NCI-H128 (cell line): ENCODE results near the gene LRRC4.

Source experiments
- DNase-seq: peaks from one replicate; lab custom pipeline; 2025; ENCODE audit not compliant: unreplicated experiment; lab: John Stamatoyannopoulos, UW

The LRRC4 gene, protein sequence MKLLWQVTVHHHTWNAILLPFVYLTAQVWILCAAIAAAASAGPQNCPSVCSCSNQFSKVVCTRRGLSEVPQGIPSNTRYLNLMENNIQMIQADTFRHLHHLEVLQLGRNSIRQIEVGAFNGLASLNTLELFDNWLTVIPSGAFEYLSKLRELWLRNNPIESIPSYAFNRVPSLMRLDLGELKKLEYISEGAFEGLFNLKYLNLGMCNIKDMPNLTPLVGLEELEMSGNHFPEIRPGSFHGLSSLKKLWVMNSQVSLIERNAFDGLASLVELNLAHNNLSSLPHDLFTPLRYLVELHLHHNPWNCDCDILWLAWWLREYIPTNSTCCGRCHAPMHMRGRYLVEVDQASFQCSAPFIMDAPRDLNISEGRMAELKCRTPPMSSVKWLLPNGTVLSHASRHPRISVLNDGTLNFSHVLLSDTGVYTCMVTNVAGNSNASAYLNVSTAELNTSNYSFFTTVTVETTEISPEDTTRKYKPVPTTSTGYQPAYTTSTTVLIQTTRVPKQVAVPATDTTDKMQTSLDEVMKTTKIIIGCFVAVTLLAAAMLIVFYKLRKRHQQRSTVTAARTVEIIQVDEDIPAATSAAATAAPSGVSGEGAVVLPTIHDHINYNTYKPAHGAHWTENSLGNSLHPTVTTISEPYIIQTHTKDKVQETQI

DNA sequence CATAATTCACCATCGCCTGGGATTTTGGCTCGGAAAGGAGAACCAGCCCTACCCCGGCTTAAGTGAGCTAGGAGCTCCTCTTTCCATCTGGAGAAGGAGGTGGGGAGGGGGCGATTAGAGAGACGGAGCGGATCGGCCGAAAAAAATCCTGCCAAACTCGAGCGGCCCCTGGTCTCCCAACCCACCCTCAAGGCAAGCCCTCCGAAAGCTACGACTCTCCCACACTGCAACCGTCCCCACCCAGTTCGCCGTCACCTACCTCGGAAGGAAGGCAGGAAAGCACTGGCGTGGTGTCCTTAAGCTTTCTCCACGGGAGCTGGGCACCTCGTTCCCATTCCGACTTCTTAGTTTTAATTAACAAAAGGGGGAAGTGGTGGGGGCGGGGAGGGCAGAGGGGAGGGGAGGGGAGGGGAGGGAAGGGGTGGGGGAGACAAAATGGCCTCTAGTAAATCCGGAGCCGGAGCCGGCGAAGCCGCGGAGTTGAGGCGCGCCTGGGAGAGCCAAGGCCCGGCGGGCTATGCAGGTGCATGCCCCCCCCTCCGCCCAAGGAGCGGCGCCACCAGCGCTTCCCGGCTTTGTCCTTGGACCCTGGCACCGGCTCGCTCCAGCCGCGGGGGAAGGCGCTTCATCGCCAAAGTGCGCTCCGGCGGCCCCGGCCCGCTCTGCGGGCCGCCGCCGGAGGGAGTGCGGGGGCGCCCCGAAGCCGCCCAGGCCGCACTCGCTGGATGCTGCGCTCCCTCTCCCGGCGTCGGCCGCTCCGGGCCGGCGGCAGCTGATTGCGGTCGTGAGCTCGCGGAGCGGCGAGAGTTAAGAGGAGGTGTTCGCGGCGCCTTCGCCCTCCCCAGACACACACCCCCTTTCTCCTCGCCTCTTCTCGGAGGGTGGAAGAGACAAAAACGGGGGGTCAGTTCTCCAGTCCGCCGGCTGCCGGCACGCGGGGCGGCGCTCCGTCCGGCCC is at the start of gene LRRC4:
TSS of gene LRRC4 (minus strand) at position 784 of the 958 bp plus-strand sequence. CDS start 797 bp downstream, outside the sequence.
- no peak for DNase-seq

DNA sequence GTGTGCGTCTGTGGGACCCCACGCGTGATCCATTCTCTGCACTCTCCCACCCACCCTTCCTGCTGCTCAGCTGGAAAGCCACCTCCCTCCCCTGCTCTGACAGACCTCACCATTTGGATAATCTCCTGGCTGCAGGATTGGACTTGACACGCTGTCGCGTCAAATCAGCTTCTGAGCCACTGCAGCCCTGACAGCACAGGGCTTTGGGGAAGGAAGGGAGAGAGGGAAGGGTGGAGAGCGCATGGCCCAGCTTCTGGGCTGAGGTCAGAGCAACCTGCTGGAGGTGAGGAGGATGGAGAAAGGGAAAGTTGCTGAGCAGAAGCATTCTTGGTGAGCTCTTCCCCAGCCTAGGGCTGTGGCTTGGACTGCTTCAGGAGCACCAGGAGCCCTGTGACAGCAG is 48.9 kb upstream of the LRRC4 start:
- DNase-seq, result no peak

DNA sequence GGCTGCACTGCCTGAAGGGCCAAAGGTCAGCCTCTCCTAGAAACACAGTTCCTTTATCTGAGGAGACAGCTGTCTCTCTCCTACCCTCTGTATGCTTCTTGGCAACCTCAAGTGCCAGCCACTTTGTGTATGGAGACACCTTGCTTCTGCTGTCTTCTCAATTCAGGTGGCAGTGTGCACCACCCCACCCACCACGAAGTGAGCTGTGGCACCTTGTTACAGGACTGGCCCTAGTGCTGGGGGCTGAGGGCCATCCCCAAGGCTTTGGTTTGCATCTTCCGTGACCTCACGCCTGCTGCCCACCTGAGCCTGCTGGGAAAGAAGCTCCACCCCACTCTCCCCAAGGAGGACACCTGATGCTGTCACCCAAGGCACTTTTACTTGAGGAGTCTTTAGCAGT is 47.1 kb upstream of the LRRC4 start:
- DNase-seq, result no peak

DNA sequence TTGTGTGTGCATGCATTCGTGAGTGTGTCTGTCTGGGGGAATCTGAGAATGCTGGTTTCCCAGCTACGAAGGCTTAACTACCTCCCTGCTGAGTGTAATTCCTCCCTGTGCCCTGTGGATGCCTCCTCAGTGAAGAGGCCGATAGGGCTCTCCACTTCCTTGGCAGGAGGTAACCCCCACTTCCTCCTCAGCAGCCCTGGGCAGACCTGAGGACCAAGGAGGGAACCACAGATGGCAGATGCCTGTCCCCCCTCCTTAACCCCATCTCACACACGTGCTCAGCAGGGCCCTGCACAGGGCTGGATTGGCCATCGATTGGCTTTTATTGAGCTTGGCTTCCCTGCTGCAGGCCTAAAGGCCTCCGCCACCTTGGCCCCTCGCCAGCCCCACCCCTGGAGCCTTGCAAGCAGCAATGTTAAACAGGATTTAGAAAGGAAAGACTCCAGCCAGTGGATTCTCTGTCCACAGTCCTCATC is 45.6 kb upstream of the LRRC4 start:
- DNase-seq, result no peak

DNA sequence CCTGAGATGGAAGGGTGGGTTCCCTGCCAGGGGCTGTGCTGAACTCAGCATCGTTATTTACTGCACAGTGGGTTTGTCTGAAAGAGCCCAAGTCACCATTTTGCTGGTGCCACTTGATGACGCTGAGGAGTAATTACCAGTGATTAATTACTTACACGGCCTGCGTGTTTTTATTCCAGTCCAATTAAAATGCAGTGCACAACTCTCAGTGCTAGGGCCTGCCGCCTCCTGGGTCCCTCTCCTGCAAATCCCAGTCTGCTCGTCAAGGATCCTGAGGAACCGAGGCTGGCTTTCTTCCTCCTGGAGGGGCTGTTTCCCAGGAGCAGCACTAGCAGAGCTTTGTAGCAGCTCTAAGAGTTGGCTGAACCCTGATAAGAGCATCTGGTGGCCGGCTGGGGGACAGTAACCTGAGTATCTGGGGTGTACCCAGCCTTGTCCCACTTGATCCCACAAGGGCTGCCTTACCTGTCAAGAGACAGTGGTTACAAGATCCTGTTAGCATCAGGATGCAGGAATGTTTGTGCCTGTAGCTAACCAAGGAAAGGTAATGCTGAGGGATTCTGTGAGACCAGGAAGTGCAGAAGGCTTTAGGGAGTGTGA is 45.1 kb upstream of the LRRC4 start:
- DNase-seq, result no peak

DNA sequence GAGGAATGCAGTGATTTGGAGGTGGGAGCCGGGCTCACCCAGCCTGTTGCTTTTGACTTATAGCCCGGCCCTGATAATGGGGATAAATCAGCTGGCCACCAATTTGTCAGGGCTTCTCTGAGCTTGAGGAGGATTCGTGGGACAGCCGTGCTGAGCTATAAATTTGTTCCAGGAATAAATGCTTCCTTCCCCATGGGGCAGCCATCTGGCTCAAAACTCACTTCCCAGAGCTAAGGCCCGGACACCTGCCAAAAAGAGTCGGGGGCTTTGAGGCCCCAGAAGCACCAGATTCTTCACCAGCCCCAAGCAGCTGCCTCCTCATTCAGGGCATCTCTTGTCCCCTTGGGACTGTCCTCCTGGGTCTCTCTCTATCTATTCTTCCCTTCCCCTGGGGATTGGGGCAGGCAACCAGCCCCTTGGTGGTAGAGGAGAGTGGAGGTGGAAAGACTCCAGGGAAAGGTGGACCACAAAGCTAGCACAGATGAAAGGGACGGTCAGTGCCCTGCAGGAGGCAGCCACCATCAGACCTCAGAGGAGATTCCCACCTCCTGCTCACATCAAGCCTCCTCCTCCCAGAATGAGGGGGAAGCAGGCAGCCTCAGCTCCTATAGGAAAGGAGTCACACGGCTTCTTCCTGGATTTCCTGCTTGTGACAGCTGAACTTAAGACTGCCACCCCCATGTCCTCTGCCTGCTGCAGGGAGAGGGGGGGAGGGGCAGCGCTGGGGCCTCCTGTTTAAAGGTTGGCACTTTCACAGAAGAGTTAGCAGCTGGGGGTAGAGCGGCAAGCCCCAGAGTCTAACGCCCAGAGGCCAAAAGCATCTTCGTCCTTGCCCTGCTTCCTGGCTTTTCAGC is 44.2 kb upstream of the LRRC4 start:
- DNase-seq, result no peak

DNA sequence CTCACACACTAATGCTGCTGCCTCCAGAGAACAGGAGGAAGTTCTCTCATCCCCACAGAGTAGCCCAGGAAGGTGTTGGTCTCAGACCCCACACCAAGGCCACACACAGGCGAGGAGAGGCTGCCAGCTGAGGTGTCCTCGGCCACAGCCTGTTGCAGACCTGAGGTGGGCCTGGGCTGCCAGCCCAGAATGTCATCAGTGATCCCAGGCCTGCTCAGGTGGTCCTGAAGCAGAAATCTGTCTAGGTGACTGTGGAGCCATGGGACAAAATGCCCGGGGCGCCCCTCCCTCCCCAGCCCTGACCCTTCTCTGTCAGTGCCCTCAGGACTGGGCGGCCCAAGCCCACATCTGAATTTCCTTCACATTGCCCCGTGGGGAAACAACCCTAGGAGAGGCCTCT is 43.5 kb upstream of the LRRC4 start:
- no peak for DNase-seq

DNA sequence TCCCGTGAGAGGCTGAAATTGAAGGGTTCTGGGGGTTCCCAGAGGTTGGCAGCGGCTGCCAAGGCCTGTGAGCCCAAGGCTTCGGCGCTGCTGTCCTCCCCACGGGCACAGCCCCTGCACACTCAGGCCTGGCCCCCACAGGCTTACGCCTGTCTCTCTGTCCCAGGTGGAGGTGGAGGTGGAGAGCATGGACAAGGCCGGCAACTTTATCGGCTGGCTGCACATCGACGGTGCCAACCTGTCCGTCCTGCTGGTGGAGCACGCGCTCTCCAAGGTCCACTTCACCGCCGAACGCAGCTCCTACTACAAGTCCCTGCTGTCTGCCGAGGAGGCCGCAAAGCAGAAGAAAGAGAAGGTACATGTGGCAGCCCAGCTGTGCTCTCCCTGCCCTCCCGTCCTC is 43.1 kb upstream of the LRRC4 start:
- DNase-seq, result no peak

DNA sequence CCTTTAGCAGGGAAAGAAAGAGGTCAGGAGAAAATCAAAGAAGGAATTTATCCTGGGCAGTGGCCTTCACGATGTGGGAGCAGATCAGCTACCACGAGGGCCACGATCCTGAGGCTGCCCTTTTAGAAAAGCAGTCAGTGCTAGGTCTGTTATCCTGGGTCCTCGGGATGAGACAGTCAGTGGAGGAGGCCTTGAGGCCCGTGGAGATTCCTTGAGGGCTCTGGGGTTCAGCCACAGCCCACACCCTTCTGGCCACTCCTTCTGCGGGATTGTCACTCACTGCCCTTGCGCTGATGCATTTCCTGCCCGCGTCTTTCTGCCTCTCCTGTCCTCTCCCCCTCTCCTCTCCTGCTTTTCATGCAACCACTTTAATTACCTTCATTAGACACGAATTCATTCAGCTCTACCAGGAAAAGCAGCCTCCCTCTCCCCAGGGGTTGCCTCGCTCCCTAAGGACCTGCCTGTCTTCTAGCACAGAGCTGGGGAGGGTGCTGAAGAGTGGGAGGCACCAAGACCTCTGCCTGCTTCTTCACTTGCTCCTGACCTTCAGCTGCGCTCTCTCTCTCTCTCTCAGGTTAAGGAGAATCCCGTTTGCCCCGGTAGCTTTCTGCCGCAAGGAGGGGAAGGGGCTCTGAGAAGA is 42.6 kb upstream of the LRRC4 start:
- DNase-seq, result no peak

DNA sequence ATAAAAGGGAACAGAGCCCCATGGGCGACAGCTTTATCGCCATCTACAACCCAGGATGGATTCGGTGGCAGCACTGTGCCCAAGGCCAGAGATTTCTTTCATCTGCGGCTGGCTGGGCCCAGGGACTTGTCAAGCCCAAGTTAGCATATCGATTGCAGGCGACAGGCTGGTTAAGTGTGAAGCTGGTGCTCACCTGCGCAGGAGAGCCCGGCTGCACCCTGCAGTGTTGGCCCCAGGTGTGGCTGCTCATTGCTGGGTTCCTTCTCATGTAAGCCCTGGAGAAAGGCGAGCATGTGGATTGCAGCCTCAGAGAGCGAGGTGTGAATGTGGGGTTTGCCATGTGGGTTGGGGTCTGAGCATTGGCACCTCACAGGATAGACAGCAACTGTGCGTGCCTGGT is 40.6 kb upstream of the LRRC4 start:
- DNase-seq, result no peak

DNA sequence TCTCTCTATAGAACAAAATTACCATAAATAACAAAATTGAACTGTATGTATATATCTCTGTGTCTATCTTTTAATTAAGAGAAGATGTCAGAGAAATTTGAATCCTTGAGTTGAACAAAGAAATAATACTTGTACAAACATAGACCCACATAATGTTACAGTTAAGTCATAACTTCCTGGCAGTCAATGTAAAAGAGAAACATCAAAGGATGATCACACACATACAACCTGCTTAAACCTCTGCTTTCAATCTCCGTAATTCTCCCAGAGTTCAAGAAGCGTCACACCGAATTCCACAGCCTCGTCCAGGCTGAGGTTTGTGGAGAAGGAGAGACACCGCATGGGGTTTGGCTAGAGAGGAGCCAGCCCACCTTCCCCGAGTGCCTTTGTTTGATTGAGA is 40.1 kb upstream of the LRRC4 start:
- no peak for DNase-seq

DNA sequence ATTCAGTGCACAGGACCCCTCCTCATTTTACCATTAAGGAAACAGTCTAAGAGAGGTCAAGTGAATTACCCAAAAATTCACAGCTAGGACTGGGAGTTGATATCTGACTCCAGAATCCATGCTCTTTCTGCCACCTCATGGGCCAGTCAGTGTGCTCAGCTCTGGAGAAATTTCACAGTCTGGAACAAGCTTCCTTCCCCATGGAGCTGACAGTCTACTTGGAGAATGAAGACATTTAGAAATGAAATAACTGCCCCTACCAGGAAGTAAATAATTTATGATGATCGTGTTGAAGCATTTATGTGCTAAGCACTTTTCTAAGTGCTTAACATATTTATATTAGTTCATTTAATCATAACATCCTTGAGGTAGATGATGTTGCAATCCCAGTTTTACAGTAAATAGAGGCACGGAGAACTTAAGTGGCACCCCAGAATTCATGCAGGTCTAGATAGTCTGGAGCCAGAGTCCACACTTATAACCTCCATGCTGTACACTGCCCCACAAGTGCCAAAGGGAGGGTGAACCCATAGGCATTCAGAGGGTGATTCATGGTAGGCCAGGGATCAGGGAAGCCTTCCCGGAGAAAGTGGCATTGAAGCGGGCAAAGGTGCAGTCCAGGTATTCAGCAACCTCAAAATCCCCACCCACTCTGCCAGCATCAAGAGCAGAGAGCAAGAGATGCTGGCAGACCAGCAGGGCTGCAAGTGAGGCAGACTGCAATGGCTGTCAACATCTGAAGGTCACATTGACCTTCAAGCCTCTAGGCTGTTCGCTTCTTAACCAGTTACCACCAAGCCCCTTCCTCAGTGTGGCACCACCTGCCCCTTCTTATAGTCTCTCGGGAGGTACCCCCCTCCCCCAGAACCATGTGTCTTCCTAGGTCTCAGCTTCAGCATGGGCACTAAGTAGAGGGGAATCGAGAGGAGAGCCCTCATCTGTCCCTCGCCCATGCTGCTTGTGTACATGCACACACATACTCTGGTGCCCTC is 38.4 kb upstream of the LRRC4 start:
- DNase-seq, result no peak

DNA sequence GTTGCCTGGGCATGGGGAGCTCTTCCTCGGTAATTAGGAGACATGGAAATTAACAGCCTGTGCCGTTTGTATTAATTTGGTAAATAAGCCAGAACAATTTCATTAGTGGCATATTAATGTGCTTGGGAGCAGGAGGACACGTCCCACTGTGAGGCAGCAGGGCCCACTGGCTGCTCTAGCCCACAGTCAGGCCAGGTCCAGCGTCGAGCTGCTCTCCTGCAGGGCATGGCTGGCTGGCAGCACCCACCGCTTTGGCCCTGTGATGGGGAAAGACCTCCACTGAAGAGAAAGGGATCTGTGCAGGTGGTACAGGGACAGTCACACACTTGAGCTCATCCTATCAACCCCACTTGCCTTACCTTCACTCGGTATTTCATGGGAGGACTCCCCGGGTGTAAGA is 37.5 kb upstream of the LRRC4 start:
- no peak for DNase-seq

DNA sequence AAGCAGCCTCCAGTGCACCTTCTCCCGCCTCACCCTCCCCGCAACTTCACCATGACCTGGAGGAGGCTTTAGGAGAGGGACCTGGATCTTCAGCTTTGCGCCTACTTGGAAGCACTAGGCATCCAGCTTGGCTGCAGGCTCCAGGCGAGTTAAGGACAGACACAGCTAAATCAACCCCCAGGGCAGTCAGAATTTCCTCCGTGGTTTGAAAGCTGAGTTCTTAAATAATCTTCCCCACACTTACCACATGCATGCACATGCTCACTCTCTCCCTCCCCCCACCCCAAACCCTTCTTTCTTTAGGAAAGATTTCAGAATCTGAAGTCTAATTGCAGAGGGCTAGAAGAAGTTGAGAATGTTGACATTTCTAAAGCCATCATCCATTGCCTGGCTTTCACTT is 36.7 kb upstream of the LRRC4 start:
- no peak for DNase-seq

DNA sequence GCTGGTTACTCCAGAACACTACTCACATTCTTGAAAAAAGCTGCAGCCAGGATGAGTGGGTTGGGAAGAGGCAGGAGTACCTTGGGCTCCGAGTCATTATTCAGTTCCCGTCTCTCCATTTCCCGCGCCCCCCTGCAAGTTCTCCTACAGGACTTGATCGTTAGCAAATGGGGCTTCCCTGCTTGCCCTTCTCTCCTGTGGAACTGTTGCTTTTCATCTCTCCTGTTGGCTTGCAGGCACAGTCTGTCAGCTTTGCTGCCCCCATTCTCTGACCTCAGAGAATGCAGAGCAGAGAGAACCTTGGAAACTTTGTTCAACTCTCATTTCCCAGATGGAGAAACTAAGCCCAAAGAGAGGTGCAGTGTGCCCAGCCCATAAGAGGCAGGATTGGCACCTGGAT is 35.6 kb upstream of the LRRC4 start:
- no peak for DNase-seq

DNA sequence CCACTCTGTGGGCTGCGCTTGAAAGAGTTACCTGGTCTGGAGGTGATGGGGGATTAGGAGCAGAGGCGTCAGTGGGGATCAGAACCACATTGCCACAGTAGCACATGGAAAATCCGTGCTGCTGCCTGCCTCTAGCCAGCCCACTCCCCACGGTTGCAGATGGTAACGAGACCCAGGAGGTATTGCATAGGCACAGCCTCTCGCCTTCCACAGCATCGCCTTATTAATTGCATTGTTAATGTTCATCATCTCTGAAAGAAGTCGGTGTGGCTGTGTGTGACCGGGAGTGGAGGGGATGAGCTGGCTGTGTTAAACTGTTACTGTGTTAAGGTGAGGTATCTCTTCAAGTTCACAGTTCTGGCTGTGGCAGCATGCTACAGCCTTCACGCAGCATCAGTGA is 35.2 kb upstream of the LRRC4 start:
- no peak for DNase-seq

DNA sequence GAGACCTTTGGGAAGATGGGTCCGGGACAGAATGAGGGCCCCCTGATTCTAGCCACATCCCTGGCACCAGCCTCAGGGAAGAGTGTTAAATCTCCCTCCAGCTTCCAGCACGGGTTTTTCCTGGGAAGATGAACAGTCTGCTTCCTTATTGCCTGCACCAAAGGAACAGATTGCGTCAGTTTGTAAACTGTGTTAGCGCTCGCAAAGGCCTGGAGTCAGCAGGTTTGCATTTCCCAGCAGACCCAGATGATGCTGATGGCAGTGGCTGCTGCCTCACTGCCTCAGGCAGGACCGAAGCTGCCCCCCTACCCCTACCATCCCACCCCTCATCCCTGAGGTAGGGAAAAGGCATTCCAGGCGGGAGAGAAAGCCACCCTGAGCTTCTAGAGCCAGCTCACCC is 34.6 kb upstream of the LRRC4 start:
- DNase-seq, result no peak

DNA sequence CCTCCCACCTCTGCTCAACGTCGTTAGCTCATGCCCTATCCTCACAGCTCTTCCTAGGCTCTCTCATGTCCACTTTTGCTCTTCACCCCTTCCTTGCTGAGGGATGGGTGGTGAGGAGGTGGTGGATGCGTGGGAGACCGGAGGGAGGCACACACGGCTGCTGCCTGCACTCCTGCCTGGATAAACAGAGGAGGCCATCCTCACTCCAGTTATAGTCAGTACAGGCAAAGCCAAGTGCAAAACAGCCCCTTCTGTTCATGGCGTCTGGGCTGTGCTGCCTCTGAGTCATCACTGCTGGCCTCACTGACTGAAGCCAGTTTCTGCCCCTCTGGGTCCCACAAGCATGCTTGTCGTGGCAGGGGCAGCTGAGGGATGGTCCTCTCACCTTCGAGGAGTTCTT is 31.9 kb upstream of the LRRC4 start:
- no peak for DNase-seq
